Muscle of arm (tissue), 12 donors: ENCODE results near the gene GFER. TPM values are rescaled to one million over a fixed set of nuclear protein-coding genes. Genes with fewer than 3 reads are reported as not detected.

Source experiments
- DNase-seq: peaks from one replicate; pipeline ENCODE4 v3.0.0-alpha.2; 2013
- polyA plus RNA-seq, 12 donors: library from polyadenylated mRNA; unstranded; fragments of 120-200 nt; gene quantifications; one replicate each; pipeline ENCODE4 v1.2.1, GENCODE V29; 2013; ENCODE audit not compliant: insufficient read length in 12 of 12

Gene GFER
- polyA plus RNA-seq, 12 donors = 10.9 to 40.2 (median 15.1) TPM; not detected in 1

GRCh38 chr16:1989209-1990100, 5.5 kb downstream of the GFER start, which contains the start of gene SYNGR3:
TSS of gene SYNGR3 (plus strand) at chr16:1989970. CDS start at chr16:1990103, 133 bp downstream.
- DNase-seq = no peak

GRCh38 chr16:1990101-1990350, 6.0 kb downstream of the GFER start:
- DNase-seq = no peak

GRCh38 chr16:1990351-1991134, 6.5 kb downstream of the GFER start:
- DNase-seq = no peak

GRCh38 chr16:1991135-1991551, 7.2 kb downstream of the GFER start:
- no peak for DNase-seq

DNA sequence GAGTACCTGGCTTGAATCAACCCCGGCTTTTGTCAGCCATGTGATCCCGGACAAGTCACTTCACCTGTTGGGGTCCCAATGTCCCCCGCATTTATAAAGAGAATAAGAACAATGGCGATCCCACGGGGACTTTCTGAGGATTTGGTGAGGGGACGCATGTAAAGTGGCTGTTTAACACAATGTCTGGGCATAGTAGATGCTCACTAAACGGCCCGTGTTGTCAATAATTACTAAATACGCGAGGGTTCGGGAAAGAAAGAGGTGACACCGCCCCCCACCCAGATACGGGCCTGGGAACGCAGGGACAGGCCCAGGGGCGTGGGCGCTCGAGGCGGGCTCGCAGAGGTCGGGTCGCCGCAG, 7.6 kb downstream of the GFER start:
- DNase-seq = no peak

DNA sequence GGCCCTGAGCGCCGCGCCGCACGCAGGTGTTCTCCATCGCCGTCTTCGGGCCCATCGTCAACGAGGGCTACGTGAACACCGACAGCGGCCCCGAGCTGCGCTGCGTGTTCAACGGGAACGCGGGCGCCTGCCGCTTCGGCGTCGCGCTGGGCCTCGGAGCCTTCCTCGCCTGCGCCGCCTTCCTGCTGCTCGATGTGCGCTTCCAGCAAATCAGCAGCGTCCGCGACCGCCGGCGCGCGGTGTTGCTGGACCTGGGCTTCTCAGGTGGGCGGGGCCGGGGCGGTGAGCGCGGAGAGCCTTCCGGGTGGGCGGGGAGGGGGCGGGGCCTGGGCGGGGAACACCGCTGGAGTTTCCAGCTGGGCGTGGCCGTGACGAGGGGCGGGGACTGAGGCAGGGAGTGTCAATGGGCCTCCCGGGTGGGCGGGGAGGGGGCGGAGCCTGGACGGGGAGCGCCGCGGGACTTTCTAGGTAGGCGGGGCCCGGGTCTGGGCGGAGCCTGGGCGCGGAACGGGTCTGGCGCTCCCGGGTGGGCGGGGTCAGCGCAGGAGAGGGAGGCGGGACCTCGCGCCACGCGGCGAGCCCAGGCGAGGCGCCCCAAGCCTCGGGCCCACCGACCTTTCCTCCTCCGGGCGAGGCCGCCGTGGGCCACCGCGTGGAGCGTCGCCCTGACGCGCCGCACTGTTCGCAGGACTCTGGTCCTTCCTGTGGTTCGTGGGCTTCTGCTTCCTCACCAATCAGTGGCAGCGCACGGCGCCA, 8.1 kb downstream of the GFER start:
- DNase-seq = peak; percentile 84

DNA sequence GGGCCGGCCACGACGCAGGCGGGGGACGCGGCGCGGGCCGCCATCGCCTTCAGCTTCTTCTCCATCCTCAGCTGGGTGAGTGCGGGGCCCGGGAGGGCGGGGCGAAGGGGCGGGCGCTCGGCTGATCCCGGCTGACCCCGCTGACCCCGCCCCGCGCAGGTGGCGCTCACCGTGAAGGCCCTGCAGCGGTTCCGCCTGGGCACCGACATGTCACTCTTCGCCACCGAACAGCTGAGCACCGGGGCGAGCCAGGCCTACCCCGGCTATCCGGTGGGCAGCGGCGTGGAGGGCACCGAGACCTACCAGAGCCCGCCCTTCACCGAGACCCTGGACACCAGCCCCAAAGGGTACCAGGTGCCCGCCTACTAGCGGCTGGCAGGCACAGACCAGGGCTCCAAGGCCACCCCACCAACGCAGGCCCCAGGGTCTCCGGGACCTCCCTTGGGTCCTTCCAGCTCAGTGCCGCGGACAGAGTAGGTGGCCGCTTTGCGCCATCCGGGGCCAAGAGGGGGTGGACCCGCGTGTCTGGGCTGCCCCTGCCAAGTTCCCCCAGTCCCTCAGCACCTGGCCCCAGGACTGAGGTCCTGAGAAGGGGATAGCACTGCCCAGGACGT, 8.8 kb downstream of the GFER start:
- no peak for DNase-seq

DNA sequence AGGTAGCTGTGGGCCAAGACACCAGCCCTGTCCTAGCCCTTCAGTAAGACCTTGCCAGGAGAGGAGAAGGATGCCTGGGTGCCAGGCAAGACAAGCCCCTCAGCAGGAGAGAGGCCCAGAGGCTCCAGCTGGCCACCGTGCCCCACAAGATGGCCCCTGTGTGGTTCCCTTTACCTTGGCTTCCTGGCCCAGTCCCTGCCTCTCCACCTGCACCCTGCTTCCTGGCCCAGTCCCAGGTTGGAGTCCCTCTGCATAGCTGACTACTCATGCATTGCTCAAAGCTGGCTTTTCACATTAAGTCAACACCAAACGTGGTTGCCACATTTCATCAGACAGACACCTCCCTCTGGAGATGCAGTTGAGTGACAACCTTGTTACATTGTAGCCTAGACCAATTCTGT, 9.7 kb downstream of the GFER start:
- DNase-seq = no peak

GRCh38 chr16:1997494-1998359, 13.7 kb downstream of the GFER start:
- no peak for DNase-seq

GRCh38 chr16:1998360-1998835, 14.4 kb downstream of the GFER start:
- no peak for DNase-seq

GRCh38 chr16:1998852-1999801, 15.1 kb downstream of the GFER start:
- no peak for DNase-seq

DNA sequence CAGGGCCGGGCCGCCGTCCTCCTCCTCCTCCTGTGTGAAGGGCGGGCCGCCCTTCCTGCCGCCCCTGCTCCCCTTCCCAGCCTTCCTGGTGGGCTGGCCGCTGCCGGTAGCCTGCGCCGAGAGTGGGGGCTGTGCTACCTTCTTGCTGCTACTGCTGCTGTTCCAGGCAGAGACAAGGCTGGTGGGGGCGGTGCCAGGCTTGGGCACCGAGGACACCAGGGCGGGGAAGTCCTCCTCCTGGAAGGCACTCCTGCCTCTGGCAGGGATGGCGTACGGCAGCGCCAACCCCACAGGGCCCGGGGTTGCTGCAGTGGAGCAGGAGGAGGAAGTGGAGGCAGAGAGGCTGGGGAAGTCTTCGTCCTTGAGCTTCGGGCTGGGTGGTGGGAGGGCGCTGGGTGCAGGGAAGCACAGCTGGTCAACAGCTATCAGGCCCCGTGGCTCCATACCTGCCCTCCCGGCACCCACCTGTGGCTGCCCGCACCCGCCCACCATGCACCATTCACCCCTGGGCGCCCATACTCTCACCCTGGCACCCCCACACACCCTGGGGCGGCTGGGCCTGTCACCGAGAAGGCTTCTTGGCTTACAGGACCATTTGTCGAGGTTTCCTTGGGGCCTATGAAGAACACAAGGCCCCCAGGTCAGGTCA, 16.0 kb downstream of the GFER start:
- DNase-seq = no peak

- no peak for DNase-seq
Measured at GRCh38 chr16:2001035-2001434, 17.0 kb downstream of the GFER start.

GRCh38 chr16:2001456-2002355, 17.7 kb downstream of the GFER start:
- no peak for DNase-seq

- DNase-seq = no peak
Measured at GRCh38 chr16:2002406-2003230, 18.6 kb downstream of the GFER start.

DNA sequence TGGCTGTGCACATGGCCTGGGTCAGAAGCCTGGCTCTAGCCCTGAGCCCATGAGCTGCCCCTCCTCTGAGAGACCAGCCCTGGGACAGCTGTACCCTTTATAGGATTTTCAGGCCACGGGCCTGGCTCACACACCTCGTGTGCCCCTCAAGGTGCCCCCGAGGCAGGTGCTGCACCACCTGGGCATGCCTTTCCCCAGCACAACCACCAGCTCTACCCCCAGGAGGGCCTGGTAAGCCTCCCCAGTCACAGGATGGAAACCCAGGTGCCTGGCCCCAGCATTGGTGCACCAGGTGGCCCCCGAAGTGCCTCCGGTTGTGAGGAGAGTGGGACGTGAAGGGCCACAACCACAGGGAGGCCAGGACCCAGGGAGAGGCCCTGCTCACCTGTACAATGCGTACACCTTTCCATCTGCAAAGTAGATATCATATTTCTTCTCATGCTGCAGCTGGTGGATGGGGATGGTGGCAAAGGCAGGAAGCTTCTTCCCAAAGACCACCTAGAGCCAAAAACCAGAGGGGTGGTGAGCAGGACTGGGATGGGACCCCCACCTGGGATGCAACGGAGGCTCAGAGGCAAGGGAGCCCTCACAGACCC, 19.3 kb downstream of the GFER start:
- no peak for DNase-seq
